Superior temporal gyrus (tissue), 1 donor: ENCODE measurements around the gene CEBPZOS.
"Not testable (repeated sequence)": the region's sequence is repeated elsewhere in the genome, so short reads cannot be mapped to it uniquely, and the experiment has no call there.

ENCODE experiments used
- DNase-seq: peaks from one replicate; pipeline ENCODE4 v3.0.0-alpha.2; 2016; ENCODE audit errors: extremely low spot score

CEBPZOS gene

DNA sequence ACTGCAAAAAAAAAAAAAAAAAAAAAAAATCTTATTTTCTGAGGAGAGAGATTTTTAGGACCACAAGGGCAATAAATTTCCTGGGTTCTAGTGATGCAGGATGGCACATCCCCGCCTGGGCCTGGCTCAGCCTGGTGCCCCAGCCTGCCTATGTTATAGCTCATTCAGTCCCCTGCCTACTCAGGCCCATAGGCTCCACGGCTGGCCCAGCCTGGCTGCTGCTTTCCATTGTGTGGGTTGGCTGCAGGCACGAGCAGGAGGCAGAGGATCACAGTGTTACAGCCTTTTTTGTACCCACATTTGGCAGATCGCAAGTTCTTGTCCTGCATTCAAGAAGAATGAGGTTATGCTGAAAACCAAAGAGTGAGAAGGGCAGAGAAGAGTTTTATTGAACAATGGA, 5.0 kb upstream of the CEBPZOS start:
- no peak for DNase-seq

DNA sequence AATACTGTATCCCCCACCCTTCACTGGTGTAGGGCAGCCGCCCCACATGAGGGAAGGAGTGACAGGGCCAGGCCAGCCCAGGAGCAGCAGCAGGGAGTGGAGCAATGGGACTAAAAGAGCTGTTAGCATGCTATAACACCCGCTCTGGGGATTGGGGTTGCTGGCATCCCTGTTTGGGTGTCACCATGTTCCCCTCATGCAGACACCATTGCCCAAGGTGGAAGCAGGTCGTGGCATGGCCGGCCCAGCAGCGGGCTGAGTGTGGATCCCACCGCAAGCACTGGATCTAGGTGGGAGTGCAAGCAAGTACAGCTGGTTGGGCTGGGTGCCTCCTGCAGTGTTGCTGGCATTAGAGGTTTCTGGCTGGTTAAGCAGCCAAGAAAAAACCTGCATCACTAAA, 4.5 kb upstream of the CEBPZOS start:
- DNase-seq: no peak

DNA sequence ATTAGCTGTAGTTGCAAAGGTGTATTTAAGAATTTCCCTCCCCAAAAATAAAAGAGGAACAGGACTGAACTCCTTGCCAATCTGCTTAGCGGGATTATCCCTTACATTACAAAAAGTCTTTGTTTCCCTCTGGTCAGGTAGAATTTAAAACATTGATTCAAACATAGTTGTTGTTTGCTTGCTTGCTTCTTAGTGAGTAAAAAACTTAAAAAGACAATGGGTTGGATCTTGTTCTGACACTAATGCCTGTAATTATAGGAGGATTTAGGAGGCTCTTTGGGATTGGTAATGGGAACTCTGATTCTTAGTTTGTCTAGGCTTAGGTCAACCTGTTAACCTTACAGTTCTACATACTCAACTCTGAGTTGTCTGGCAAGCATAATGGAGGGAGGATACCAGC, 3.7 kb upstream of the CEBPZOS start:
- no peak for DNase-seq

DNA sequence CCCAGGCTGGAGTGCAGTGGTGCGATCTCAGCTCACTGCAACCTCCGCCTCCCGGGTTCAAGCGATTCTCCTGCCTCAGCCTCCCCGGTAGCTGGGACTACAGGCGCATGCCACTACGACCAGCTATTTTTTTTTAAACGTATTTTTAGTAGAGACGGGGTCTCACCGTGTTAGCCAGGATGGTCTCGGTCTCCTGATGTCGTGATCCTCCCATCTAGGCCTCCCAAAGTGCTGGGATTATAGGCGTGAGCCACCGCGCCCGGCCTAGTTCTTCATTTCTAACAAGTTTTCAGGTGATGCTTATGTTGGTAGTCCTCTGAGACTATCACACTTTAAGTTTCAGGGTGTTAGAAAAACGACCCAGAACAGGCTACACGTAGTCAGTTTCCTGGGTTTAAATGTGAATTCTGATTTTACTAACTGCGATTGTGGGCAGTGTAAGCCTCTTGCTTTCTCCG, 405 bp upstream of the CEBPZOS start:
- DNase-seq: not testable (repeated sequence)

DNA sequence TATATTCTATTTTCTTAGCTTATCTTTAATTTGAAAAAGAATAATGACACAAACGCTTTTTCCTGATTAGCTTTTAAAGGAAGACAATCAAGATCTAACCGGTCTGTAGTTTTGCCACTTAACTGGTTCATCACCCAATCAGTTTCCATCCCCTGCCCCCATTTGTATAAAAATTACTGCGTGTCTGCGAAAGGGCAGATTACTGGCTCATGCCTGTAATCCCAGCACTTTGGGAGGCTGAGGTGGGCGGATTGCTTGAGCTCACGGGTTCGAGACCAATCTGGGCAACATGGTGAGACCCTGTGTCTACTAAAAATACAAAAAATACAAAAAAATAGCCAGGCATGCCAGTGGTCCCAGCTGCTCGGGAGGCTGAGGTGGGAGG, 2.4 kb downstream of the CEBPZOS start:
- no peak for DNase-seq

DNA sequence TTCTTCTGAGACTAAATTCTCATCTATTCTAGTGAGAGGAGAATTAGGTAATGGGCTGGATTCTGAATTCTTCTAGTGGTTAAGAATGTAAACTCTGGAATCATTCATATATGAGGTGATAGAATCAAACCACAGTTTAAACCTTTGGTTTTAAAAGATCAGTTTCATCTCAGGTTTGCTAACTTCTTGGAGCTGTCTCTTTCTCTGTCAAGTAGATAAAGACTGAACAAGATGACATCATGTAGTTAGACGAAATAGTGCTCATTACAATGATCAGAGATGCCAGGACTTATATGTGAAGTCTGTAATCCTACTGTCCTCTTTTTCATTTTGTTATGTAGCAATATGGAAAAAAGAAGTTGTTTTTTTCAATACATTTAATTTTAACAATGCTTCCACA, 4.9 kb downstream of the CEBPZOS start:
- DNase-seq: no peak

DNA sequence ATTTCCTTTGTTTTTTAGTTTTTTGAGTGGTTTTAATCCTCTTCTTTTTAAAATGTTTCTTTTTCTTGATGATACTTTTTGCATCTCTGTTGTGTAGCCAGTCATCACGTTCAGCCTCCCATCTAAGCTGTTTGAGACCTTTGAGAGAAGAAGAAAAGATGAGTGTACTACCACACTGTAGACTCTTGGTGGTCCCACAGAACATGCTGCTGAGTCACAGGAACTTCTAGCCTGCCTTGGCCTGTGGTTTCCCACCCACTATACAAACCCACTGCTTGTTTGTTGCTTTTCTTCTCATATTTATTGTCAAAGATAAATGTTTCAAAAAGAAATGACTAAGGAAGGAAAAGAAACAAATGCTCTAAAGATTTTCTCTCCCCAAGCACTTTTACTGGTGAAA, 5.5 kb downstream of the CEBPZOS start:
- DNase-seq: no peak

DNA sequence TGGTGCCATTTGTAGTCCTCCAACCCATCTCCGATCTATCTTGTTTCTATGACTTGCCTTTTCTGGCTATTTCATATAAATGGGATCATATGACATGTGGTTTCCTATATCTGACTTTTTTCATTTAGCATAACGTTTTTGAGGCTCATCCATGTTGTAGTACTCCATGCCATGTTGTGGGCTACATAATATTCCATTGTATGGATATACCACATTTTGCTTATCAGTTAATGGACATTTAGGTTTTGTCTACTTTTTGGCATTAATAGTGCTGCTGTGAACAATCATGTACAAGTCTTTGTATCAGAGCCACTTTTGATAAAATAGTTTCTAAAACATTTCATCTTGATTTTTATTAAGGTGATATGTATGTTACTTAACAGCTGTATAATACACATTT, 7.4 kb downstream of the CEBPZOS start:
- DNase-seq: no peak

DNA sequence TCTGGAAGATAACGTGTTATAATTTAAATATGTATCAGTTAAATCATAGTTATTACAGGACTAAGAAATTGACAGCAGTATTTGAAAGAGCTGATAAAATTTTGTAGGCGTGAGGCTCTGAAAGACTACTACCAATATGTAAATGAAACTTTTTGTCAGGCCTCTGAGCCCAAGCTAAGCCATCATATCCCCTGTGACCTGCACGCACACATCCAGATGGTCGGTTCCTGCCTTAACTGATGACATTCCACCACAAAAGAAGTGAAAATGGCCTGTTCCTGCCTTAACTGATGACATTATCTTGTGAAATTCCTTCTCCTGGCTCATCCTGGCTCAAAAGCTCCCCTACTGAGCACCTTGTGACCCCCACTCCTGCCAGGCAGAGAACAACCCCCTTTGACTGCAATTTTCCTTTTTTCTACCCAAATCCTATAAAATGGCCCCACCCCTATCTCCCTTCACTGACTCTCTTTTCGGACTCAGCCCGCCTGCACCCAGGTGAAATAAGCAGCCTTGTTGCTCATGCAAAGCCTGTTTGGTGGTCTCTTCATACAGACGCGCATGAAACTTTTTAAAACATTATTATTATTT, 8.9 kb downstream of the CEBPZOS start:
- not testable (repeated sequence) for DNase-seq

DNA sequence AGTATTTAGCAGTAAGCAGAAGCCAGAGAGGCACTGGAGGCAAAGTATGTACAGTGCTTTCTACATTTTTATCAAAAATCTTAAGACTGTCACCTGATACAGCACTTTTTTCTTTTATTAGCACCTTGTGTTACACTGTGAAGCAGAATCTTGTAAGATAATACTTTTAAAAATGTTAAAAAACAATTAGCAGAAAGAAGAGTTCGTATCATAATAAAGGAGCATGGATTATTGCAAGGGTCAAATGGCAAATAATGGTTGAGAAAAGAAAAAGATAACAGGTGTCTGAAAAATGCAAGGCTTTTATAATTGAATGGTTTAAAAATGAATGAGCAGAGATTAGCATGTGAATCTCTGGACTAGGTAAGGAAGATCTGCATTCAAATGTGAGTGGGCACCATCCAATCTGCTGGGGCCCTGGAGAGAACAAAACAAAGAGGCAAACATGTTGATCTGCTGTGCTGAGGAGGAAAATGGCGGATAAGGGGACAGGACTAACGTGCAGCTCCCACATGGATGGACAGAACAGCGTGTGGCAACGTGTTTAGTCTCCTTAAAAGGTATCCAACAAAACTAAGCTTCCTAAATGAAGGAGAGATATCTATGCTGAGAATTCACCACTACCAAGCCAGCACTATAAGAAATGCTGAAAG, 9.5 kb downstream of the CEBPZOS start:
- no peak for DNase-seq

DNA sequence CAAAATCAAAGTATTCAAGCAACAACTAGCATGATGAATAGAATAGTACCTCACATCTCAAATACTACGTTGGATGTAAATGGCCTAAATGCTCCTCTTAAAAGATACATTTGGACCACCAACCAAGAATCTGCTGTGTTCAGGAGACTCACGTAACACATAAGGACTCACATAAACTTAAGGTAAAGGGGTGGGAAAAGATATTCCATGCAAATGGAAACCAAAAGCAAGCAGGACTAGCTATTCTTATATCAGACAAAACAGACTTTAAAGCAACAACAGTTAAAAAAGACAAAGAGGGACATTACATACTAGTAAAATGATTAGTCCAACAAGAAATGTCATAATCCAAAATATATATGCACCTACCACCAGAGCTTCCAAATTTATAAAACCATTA, 10.5 kb downstream of the CEBPZOS start:
- not testable (repeated sequence) for DNase-seq

DNA sequence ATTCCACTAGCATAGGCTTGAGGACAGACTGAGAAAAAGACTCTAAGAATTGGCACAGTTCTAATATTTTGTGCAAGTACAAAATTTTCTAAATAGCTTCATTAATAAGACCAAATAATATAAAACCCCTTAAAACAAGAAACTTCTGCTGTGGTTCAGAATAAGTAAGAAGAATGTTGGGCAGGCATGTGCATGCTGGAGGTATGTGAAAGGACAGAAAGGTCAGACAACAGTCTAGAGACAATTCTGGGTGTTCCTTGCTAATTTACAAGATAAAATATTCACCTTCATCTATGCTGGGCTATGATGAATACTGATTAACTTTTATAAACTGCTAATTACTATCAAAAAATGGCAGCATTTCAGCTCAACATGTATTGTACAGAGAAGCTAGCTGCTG, 14.9 kb downstream of the CEBPZOS start:
- no peak for DNase-seq

DNA sequence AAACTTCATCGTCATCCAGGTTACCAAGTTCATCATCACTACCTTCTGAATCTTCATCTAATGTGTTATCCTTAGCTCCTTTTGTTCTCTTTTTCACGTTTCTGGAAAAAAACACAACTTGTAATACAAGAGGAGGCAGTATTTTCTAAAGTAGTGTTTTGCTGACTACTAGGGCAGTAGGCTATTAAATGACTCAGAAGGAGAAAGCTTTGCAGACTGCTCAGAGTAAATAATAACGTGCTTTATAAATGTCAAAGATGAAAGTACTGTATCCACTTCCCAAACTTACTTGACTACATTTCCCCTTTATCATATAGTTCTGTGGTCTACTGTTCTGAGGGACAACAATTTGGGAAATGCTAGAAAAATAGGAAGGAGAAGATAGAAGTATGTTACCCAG, 15.6 kb downstream of the CEBPZOS start:
- DNase-seq: no peak

DNA sequence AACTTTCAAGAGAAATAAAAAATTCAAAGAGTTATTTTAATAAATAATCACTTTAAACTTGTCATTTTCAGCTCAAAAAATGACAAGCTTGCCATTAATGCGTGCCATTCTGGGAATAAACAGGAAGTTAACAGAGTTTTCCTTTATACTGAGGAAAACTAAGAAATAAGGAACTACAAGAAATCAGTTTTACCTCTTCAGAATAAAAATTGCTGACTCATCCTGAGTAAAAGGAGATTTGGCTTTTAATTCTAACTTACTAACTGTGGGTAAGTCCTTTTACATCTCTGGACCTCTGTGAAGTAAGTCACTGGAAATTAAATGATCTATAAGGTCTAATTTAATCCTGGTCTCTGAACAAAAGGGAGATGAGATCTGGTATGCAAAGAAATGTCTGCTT, 19.0 kb downstream of the CEBPZOS start:
- no peak for DNase-seq

DNA sequence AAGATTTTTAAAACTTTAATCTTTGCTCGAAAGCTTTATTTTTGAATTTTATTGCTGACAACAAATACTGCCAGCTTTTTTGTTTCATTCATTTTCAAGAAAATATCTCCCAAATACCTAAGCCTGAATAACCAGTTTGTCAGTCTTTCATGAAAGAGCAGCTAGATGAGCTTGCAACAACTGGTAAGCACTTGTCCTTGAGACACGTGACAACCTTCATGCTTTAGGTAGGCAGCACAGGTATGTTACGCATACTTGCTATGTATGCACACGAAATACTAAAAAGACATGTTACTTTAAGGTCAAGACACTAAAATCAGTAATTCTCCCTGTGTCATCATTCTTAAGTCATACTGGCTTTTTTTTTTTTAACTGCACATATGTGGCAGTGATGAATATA, 22.8 kb downstream of the CEBPZOS start:
- DNase-seq: no peak

DNA sequence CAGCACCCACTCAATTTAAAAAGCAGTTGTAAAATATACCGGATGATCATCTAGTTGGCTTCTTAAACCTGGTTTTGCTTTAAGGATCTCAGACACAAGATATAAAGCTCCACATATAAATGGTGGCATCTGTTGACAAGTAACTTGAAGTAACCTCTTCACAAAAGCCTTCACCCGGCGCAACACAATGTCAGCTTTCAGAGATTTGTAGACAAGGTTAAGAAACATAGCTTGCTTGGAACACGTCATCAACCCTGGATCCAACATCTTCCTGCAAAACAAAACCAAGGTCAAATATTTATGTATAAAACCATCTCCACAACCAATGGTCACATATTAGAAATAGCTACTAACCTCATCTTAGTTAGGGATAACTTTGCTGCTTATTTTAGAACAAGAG, 26.8 kb downstream of the CEBPZOS start:
- no peak for DNase-seq

DNA sequence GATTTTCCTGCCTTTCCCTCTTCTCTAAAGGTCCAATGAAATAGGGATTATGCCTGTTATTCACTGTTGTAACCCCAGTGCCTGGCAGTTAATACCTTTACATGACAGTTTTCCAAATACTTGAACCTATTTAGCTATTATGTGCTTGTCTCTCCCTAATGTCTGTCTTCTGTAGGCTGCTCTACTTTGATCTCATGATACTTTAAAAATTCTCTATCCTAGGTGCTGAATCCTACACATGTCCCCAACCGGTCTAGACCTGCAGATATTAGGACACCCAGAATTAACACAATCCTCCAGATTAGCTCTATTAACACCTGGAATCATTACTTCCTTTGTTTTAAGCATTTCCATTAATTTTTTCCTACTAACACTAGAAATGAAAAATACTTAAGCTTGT, 27.8 kb downstream of the CEBPZOS start:
- DNase-seq: no peak

DNA sequence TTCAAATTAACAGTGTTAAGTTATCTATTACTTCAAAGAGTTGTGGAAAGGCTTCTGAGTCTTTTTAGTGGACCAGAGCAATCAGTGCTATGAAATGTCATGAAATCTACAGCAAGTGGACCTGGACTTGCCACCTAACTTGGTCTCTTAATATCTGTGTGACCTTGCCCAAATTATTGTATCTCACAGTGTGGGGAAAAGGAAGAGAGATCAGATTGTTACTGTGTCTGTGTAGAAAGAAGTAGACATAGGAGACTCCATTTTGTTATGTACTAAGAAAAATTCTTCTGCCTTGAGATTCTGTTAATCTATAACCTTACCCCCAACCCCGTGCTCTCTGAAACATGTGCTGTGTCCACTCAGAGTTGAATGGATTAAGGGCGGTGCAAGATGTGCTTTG, 28.8 kb downstream of the CEBPZOS start:
- DNase-seq: not testable (repeated sequence)

DNA sequence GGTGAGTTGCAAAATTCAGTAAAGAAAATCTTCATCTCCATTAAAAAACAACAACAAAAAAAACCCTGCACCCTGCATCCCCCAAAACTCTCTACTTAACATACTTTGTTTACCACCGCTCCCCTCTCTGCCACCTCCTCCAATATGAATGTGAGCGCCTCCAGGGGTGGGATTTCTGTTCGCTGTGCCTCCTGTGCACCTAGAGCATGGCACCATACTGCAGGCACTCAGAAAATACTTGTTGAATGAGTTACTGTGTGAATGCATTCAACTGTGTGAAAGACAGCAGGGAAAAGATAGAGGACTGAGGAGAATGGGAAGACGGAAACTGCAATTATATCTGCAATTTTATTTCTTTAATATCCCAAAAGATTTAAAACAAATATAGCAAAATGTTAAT, 30.6 kb downstream of the CEBPZOS start:
- no peak for DNase-seq

DNA sequence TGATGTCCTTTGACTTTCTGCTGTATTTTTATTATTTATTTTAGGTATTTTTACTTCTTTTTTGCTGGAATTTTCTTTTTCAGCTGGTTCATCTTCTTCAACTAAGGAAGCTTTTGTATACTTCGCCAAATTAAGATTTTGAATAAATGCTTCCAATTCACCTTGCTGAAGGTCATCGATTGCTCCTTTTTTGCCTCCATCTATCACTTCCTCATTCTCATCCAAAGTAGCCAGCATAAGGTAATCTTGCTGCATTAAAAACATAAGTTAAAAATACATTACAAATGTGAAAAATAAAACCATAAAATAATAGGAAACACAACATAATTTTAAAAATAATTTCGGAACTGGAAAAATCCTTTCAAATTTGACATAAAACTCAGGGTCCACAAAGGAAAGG, 32.5 kb downstream of the CEBPZOS start:
- DNase-seq: no peak

DNA sequence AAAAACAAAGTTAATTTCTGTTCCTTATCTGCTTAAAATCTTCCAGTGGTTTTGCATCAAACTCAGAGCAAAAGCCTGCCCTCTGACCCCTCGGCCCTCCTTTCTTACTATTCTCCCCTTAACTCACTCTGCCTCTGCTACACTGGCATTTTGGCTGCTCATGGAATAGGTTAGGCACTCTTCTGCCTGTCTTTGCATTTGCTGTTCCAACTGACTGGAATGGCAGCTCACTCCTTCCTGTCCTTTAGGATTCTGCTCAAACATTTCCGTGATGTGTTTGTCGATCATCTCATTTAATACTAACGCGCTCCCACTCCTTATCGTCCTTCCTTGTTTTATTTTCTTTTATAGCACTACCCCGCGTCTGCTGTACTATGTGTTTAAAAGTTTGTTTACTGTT, 34.3 kb downstream of the CEBPZOS start:
- DNase-seq: no peak

DNA sequence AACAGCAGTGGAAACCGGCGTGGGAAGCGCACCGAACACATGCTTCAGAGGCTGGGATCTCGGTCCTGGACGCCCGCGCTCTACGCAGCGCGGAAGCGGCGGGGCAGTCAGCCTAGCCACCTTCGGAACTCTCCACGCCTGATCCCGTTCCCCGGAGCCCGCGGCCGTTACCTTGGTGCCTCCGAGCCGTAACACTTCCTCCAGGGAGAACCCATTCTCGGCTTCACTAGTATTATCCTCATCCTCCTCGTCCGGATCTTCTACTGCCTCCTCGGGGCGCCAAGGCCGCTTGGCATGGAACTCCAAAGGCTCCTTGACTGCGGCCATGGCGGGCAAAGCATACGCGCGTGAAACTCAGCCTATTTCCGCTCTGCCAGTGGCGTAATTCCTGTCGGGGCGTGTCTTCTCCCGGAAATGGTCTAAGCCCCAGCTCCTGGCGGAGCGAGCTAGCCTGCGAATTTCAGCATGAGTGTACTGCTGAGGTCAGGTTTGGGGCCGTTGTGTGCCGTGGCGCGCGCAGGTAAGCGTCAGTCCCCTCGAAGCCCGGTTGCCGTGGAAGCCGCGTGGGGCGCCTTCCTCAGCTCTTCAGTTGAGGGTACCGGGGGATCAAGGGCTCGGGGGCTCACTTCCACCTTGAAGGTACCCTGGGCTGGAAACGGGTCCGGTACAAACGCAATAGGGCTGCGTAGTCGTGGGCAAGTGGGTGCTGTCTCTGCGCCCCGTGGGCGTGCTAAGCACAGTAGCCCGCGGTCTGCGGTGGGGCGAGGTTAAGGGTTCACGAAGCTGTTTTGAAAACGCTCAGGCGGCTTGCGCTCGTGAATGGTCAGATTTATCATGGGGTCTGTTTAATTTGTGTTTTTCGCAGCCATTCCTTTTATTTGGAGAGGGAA, 35.2 kb downstream of the CEBPZOS start, which contains the start of the genes CEBPZ and NDUFAF7:
TSS of gene CEBPZ (minus strand) at position 356 of the 890 bp plus-strand sequence. CDS start at position 327, 29 bp downstream.
TSS of gene NDUFAF7 (plus strand) at position 418 of the 890 bp plus-strand sequence. CDS start at position 466, 48 bp downstream.
- peak; percentile 97 for DNase-seq
